HG03342 (cell line): Measurements from ENCODE around the gene ZDHHC3.
"Not testable (repeated sequence)": the region's sequence is repeated elsewhere in the genome, so short reads cannot be mapped to it uniquely, and the experiment has no call there.

ENCODE experiments used
- ATAC-seq: cut with Tn5 transposase; IDR thresholded peaks from one replicate; pipeline ENCODE4 v1.9.1; 2021; ENCODE audit warnings: mild to moderate bottlenecking, moderate library complexity; ENCODE audit not compliant: unreplicated experiment

ZDHHC3 gene

DNA sequence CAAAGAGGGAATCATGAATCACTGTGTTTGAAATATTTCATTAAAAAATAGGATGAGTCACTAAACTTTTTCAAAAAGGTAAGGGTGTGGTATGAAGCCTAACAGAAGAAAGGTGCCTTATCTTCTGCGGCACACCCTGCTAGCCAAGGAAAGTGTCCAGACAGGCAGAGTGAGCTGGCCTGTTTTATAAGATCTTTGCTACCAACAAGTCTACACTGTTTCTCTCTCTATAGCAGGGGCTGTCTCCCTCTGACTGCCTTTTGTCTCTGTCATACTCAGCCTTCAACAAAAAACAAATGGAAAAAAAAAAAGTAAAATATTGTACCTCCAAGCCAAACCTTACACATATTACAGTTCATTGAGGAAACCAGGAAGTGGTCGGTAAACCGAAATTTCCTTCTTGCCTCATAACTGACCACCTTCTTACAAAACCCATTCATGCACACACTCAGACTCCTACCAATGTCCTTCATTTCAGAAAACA is 9.1 kb downstream of the ZDHHC3 start:
- ATAC-seq: no peak

DNA sequence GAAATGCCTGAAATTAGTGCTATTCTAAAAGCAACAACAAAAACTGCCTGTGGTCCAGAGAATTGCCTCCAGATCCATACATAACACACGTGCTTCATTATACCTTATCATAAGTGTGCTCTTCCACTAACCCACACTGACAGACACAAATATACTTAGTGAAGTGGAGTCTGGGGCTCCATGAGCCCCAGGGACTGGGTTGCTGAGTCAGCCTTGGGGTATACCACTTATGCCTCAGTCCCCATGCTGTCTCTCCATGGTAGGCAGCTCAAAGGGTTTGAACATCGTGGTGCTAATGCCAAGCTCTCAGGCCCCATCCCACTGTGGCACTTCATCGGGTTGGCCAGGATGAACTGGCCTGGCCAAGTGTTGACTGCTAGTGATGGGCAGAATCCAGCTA is 10.8 kb downstream of the ZDHHC3 start:
- ATAC-seq: no peak

DNA sequence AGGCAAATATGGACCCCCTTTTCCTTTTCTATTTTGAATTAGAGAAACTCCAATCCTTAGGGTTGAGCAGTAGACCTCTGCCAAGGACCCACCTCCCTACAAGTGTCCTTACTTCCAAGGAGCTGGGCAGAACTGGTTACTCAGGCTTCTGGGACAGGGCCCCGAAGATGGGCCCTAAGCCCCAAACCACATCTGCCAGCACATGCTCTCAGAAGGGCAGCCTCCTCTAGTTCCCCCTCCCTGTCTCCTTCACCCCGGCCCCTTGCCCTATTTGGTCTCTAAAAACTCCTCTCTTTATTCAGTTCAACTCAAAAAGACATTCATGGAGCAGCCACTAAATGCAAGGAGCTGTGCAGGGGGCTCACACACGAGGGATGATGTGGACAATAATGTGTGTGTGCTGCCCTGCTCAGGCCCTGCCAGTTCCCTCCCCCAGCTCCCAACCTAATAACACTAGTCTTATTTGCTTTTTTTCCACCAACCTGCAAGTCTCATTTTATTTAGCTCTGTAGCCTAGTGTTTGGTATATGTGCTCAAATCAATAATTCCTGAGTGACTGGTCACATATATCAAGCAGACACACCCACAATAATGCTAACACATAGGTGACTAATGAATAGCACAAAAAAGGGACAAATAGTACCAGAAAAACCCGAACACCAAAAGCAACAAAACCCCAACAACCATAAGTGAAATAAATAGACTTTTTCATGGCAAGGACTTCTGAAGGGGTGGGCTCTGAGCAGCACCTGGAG is 12.2 kb downstream of the ZDHHC3 start:
- no peak for ATAC-seq

DNA sequence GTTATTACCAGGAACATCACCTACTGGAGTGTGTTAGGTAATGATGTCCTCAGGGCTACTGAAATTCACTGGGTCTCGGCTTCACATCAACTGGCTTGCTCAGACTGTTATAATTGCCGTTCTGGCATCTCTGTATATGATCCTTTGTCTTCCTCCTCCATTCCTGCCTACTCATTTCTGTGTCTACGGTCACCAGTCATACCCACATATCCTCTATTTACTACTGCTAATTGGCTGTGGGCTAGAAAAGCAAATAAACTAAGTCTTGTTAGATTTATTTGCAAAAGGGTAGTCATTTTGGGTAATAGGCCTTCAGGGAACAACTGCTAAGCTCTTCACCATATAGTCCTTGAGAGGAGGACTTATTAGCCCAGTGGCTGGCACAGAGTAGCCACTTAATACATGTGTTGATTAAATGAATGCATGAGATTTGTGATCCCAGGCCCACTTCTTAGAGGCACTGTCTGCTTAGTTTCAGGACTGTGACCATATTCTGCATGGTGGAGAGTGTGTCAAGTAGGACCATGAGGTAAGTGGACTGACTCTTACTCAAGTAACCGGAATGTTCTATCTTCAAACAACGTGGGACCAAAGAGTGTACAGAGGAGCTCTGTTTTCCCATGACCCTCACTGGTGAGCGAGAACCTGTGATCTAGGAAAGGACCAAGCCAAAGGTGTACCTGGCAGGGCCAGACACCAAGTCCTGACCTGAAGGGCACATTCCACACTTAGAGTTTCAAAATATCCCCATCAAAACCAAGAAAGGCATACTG is 13.2 kb downstream of the ZDHHC3 start:
- no peak for ATAC-seq

DNA sequence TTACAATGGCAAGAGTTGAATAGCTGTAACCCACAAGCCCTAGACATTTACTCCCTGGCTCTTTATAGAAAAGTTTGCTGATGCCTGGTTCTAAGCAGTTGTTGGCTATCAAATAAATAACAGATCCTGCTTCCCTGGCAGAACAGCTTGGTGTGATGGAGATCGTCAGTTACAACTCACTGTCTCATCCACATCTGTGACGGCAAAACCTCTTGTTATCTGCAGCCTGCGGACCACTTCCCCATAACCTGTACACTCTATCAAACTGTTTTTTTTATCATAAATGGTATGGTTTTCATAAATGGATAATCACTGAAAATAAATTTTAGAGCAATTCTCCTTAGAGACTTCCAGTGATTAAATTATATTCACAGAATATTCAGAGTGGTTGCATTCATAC is 14.1 kb downstream of the ZDHHC3 start:
- no peak for ATAC-seq

DNA sequence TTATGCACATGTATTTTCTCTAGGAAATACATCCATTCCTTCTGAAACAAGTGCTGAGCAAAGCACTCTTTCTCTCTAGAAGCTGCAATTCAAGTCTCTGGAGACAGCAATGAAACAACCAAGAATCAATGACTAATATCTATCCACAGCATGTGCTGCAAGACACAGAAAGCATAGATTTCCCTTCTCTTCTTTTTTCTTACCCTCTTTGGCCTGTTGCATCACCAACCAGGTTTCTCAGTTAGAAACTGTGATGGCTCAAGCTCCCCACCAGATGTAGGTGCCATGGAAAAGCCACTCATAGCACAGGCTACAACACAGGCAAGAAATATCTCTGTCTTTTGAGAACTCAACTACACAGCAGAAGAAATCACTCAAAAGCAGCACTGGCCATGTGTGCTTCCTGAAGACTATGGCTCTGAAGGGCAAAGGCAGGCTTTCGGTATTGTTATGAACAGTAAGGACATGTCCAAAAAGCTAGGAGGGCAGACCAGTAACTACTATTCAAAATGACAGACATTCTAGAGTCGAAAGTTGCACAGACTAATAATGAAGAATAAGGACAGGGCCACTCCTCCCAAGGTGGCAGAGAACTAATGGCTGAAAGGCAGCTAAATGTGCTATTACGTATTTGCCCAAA is 15.5 kb downstream of the ZDHHC3 start:
- no peak for ATAC-seq

DNA sequence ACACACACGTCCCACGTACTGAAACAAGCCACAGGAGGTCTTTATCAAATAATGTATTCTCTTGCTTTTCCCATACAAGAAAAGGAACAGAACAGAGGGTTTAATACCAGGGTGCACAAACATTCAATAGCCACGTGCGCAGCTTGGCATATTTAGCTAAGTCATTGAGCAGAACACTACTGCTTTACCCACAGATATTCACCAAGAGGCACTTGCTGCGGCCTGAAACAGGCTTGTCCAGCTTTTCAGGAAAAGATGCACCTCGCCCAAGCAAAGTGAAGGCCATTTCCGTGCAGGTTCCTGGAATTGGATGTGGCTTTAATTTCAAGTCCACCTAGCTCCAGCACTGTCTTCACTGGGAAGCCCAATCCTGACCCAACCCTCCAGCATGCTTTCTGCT is 17.6 kb downstream of the ZDHHC3 start:
- ATAC-seq: no peak

DNA sequence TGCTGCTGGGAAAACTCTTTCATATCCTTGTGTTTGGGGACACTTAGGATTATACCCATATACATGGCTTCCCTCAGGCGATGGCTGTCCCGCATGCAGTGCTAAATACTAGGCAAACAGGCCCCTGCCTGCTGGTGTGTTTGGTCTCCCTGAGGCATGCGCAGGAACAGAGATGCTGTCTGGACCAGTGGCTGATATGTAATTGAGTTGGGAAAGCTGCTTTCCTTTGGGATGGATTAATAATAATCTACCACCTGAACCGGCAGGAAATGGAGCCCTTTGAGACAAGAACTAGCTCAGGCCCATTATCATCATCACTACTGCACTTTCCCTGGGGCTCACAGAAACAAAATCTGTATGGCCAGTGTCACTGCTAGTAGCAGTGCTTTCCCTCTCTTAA is 18.0 kb downstream of the ZDHHC3 start:
- no peak for ATAC-seq

DNA sequence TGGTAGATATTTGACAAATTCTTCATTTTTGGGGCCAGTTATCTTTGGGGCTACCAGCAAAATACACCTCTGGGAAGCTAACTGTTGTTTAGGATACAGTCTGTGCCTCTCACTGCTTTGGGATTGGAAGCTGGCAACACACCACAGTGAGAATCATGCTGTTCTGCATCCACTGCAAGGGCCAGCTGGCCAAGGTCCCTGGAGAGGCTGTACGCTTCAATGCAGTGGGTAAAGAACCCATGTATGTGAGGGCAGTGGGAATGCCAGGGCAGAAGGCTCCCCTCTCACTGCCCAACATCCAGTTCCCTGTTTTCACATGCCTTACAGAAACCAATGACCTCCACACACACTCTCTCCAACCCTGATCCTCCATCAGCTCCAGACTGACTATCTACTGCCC is 20.1 kb downstream of the ZDHHC3 start:
- ATAC-seq: no peak

DNA sequence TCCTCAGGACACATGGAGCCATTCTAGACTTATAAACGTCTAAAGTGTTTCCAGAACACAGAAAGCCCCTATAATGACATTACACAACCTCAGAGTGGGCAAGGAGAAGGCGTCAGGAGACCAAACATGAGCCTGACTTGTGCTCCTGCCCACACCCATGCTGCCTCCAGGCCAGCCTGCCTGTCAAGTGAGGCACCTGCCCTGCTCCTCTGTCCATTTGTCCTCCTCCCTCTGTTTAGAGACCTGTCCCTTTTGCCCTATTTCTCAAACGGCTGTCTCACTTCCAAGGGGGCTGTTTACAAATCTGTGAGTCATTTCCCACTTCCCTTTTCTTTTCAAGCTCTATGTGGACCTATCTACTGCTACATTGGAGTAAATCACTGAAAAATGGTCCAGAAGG is 21.0 kb downstream of the ZDHHC3 start:
- ATAC-seq: no peak

DNA sequence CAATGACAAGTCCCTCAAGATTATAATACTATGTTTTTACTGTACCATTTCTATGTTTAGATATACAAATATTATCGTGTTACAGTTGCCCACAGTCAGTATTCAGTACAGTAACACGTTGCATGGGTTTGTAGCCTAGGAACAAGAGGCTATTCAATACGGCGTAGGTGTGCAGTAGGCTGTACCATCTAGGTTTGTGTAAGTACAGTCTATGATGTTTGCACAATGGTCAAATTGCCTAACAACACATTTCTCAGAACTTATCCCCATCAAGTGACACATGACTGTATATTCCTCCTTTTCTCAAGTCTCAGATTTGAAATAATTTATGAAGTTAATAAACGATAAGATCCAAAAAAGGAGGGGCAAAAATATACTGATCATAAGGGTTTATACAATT is 21.7 kb downstream of the ZDHHC3 start:
- ATAC-seq: no peak

DNA sequence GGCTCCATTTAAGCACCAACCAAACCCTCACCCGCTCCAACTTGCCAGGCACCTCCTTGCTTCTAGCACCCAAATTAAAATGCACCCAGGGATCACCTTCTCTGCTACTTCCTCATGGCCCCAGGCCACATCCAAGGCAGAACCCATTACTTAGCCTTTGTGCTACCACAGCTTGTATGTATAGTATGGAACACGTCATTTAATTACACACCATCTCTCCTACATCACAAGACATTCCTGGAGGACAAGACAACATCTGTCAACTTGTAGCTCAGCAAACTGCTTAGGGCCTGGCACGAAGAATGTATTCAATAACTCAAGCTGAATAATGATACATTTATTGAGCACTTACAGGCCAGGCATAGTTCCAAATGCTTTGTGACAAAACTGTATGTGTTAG is 23.3 kb downstream of the ZDHHC3 start:
- ATAC-seq: no peak

DNA sequence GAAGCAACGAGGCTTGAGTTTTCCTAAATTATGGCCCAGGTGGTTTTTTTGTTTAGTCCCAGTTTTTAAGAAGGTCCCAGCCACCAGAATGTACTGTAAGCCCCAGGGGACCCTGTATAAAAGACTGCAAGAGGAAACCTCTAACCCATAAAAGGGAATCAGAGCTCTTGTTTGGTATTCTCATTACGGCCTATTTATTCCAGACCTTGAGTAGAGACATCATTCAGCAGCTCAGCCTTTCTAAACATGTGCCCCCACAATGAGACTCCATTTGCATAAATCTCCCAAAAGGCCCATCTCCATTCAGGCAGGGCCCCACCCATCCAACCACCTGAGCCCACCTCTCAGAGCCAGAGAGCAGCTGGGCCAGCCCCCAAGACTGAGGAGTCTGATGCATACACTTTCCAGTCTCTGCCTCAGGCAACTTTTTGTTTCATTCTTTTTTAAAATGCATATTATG is 25.7 kb downstream of the ZDHHC3 start:
- ATAC-seq: no peak

DNA sequence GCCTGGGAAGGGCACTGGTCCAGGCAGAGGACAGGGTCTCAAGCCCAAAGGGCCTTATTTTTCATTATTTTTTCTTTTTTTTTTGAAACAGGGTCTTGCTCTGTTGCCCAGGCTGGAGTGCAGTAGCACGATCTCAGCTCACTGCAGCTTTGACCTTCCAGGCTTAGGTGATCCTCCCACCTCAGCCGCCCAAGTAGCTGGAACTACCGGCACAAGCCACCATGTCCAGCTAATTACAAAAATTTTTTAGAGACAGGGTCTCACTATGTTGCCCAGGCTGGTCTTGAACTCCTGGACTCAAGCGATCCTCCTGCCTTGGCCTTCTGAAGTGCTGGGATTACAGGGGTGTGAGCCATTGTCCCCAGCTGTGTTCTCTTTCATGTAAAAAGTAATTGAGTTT is 26.2 kb downstream of the ZDHHC3 start:
- not testable (repeated sequence) for ATAC-seq

DNA sequence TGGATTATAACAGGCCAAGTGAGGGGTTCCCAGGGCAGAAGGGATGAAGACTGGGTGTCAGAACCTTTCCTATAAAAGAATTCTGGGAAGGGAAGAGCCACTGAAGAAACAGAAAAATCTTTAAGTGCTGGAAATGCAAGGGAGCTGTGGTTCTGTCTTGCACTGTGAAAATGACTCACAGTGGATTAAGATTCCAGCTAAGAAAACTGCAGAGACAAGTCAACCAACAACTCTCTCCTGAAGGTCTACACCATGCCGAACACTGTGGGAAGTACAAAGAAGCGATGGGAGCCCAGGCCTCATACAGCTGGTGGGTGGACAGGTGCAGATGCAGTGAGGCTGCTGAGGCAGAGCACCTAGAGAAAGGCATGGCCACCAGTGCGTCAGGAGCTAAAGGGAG is 27.7 kb downstream of the ZDHHC3 start:
- ATAC-seq: no peak

DNA sequence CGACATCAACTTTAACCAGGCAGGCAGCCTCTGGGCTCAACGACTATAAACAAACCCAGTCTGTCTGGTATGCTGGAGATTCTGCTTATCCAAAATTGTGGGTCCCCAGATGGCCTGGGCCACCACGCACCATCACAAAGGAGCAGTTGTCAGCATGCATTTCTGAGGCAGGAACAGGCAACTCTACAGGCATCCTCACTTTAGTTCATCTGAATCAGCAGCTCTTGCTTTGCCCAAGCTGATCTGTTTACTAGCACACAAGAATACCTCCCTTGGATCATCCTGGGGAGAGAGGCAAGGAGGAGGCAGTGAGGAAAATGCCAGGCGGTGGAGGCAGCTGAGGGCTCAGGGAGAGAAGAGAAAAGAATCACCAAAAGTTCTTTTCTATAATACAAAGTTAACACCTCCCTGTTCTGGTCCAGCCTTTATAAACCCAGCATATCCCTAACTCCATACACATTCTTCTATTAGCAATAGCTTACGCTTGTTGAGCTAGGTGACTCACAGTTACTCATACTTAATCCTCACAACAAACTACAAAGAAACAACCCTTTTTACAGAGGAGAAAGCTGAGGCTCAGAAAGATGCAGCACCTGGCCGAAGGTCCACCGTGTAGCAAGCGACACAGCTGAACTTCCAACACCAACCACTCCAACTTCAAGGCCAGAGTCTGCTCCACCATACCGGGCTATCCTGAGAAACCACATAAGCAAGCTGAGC is 33.6 kb downstream of the ZDHHC3 start:
- ATAC-seq: no peak

DNA sequence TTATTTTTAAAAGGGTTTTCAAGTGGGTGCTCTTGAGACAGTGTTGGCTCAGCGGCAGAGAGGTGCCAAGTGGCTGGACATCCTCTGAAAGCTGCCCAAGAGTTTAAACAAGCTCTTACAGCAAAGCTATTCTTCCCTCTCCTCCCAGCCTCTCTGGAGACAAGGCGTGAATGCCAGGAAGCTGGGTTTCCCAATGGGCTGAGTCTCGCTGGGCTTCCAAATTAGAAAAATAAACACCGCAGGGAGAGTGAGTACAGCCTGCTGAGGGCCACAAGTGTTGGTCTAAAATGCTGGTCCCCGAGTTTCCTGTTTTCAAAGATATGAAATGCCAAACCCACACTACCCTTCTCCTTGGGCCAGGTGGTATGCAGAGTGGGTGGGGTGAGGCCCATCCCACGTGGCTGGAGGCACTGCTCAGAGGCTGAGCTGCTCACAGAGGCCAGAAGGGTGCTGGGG is 36.4 kb downstream of the ZDHHC3 start:
- ATAC-seq: no peak

DNA sequence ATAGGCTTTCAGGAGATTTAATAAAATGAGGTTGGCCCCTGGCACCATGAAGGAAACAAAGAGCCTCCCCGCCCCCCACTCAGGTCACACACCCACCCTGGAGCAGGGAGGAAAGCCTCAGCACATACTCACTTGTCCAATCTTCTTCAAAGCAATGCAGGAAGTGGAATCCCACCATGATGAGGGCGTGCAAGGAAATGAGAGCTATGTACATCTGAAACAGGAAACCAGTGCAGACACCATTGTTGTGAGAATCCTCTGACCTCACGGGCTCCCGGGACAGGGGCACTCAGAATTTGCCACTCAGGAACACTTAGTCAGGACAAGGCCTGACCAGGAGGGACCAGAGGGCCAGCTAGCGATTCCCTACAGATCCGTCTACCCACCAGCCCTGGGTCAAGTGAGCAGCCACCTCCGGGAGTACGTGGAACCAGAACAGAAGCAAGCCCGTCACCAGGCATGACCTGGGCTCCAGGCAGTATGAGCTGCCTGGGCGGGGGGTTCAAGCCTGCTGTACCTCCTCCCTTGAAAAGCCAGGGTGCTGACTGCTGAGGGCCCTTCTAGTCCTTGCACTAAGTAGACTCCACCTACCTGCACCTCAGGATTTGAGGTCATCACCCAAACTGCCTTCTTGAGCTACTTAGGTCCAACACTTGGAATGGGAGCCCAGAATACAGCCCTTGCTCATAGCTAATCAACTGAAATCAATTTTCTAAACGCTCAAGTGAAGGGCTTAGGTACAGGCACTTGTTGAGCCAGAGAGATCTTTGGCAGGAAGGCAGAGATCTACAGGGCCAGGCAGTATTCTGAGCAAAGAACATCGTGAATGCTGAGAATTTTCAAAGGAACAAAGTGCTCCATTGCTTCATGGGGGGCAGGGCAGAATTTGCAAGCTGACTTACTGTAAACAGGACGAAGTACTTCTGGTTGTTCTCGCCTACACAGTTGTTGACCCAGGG is 42.7 kb downstream of the ZDHHC3 start:
- ATAC-seq: no peak

DNA sequence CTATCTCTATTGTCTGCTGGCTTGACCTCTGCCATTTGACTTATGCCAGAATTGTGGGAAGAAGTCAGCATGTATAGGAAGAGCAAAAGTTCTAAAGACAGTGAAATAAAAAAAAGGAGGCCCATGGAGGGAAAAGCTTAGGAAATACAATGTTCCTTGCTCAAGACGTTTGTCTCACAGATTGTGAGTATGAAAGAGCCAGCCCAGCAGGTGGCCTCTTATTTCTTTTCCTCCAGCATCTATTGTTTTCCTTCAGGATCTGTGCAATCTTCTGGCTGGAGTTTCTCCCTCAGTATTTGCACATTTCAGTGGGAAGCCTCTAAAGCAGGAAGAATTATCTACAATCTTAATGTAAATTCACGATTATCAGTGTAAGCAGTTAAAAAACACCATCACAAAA is 43.7 kb downstream of the ZDHHC3 start:
- ATAC-seq: no peak

DNA sequence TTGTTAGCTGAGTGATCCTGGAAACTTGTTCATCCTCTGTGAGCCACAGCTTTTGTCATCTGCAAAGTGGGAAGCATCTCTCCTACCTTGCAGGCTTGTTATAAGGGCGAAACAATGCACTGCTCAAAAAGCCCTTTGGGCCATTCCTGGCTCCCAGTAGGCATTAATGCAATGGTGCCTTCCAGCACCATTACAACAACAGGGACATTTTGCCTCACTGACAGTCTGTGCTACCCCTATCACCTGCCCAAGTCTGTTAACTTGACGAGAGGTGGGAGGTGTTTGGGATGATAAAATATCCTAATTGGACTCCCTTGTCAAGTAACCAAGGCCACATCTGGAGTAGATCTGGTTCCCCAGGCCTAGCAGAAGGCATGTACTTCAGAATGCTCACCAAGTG is 44.2 kb downstream of the ZDHHC3 start:
- no peak for ATAC-seq
